H4 (cell line): ENCODE measurements around the gene KIF16B. TPM values are rescaled to one million over a fixed set of nuclear protein-coding genes. Genes with fewer than 3 reads are reported as not detected.
"Not testable (repeated sequence)": the region's sequence is repeated elsewhere in the genome, so short reads cannot be mapped to it uniquely, and the experiment has no call there.

ENCODE experiments used
- DNase-seq: peaks from one replicate; pipeline ENCODE4 v3.0.0-alpha.2; 2015; ENCODE audit warnings: low spot score
- total RNA-seq: library from RNA; depleted of rRNA; stranded (reverse); fragments of >200 nt; shearing (Covaris generic); gene quantifications from 2 replicates; pipeline ENCODE4 v1.2.3, GENCODE V29; 2014

Gene KIF16B
- total RNA-seq, 1 experiment from 2014 or later = 5.0 TPM

- no peak for DNase-seq
Measured at GRCh38 chr20:16595376-16595775, 22.1 kb upstream of the KIF16B start.

GRCh38 chr20:16590041-16590633 is 16.9 kb upstream of the KIF16B start:
- DNase-seq = no peak

GRCh38 chr20:16589623-16590022 is 16.4 kb upstream of the KIF16B start:
- DNase-seq = no peak

- DNase-seq = no peak
Measured at GRCh38 chr20:16588241-16588640, 15.0 kb upstream of the KIF16B start.

GRCh38 chr20:16587066-16587465 is 13.8 kb upstream of the KIF16B start:
- no peak for DNase-seq

GRCh38 chr20:16583474-16583873 is 10.2 kb upstream of the KIF16B start:
- no peak for DNase-seq

GRCh38 chr20:16581241-16581640 is 8.0 kb upstream of the KIF16B start:
- no peak for DNase-seq

- no peak for DNase-seq
Measured at GRCh38 chr20:16580620-16581019, 7.4 kb upstream of the KIF16B start.

GRCh38 chr20:16580147-16580546 is 6.9 kb upstream of the KIF16B start:
- peak; percentile 46 for DNase-seq

GRCh38 chr20:16576219-16576618 is 3.0 kb upstream of the KIF16B start:
- no peak for DNase-seq

- no peak for DNase-seq
Measured at GRCh38 chr20:16575390-16576140, 2.3 kb upstream of the KIF16B start.

- peak; percentile 77 for DNase-seq
Measured at GRCh38 chr20:16574656-16575355, 1.6 kb upstream of the KIF16B start.

GRCh38 chr20:16571333-16571732 is 1.9 kb downstream of the KIF16B start:
- no peak for DNase-seq

- DNase-seq = no peak
Measured at GRCh38 chr20:16569246-16570153, 3.7 kb downstream of the KIF16B start.

GRCh38 chr20:16566080-16566479 is 7.2 kb downstream of the KIF16B start:
- DNase-seq = no peak

- not testable (repeated sequence) for DNase-seq
Measured at GRCh38 chr20:16564079-16564478, 9.2 kb downstream of the KIF16B start.

- DNase-seq = no peak
Measured at GRCh38 chr20:16563066-16563806, 10.0 kb downstream of the KIF16B start.

GRCh38 chr20:16562259-16562658 is 11.0 kb downstream of the KIF16B start:
- no peak for DNase-seq

GRCh38 chr20:16560661-16561060 is 12.6 kb downstream of the KIF16B start:
- DNase-seq = no peak

- DNase-seq = no peak
Measured at GRCh38 chr20:16560216-16560615, 13.0 kb downstream of the KIF16B start.

- no peak for DNase-seq
Measured at GRCh38 chr20:16556301-16556700, 16.9 kb downstream of the KIF16B start.
